ENCODE measurements around the gene PCMTD2.
"Not testable (repeated sequence)": the region's sequence is repeated elsewhere in the genome, so short reads cannot be mapped to it uniquely, and the experiment has no call there.

DNA sequence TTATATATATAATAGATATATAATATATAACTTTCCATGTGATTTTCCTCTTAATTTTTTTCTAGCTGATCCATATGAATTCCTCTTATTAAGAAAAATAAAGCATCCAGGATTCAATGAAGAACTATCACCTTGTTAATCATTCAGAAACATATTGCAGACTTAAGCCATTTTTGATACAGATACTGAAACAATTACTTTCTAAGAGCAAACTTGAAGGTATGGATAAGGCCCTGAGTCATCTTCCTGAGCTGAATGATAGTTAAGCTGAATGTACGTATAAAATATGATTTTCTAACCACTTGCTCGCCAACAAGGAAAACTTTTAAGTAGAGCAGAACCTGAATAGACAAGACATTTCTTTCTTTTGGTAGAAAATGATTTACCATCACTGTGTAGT lies 47.5 kb downstream of the PCMTD2 start:
- TF ChIP-seq POLR2A (IDR thresholded peaks at IDR 0.05; ENCODE audit: control extremely low read depth in 1 of 2, low read depth in 2 of 2, low read length in 2 of 2); EZH2 (IDR thresholded peaks at IDR 0.05; ENCODE audit: low read depth, low read length, severe bottlenecking); CEBPB (IDR thresholded peaks at IDR 0.05; ENCODE audit: low read depth, low read length); SP1 (IDR thresholded peaks at IDR 0.05; ENCODE audit: low read depth, low read length): not testable (repeated sequence)
- TF ChIP-seq, protein P1, sequence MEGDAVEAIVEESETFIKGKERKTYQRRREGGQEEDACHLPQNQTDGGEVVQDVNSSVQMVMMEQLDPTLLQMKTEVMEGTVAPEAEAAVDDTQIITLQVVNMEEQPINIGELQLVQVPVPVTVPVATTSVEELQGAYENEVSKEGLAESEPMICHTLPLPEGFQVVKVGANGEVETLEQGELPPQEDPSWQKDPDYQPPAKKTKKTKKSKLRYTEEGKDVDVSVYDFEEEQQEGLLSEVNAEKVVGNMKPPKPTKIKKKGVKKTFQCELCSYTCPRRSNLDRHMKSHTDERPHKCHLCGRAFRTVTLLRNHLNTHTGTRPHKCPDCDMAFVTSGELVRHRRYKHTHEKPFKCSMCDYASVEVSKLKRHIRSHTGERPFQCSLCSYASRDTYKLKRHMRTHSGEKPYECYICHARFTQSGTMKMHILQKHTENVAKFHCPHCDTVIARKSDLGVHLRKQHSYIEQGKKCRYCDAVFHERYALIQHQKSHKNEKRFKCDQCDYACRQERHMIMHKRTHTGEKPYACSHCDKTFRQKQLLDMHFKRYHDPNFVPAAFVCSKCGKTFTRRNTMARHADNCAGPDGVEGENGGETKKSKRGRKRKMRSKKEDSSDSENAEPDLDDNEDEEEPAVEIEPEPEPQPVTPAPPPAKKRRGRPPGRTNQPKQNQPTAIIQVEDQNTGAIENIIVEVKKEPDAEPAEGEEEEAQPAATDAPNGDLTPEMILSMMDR (IDR thresholded peaks at IDR 0.05; ENCODE audit: control extremely low read depth in 1 of 3, insufficient read depth in 1 of 3, low read depth in 1 of 3, low read length in 3 of 3), result not testable (repeated sequence)
